ENCODE measurements around the gene LAPTM4A. TPM values are rescaled to one million over a fixed set of nuclear protein-coding genes. Genes with fewer than 3 reads are reported as not detected.
"Not testable (repeated sequence)": the region's sequence is repeated elsewhere in the genome, so short reads cannot be mapped to it uniquely, and the experiment has no call there.

The LAPTM4A gene
- total RNA-seq, 1 donor from 2014 or later = 241 TPM

DNA sequence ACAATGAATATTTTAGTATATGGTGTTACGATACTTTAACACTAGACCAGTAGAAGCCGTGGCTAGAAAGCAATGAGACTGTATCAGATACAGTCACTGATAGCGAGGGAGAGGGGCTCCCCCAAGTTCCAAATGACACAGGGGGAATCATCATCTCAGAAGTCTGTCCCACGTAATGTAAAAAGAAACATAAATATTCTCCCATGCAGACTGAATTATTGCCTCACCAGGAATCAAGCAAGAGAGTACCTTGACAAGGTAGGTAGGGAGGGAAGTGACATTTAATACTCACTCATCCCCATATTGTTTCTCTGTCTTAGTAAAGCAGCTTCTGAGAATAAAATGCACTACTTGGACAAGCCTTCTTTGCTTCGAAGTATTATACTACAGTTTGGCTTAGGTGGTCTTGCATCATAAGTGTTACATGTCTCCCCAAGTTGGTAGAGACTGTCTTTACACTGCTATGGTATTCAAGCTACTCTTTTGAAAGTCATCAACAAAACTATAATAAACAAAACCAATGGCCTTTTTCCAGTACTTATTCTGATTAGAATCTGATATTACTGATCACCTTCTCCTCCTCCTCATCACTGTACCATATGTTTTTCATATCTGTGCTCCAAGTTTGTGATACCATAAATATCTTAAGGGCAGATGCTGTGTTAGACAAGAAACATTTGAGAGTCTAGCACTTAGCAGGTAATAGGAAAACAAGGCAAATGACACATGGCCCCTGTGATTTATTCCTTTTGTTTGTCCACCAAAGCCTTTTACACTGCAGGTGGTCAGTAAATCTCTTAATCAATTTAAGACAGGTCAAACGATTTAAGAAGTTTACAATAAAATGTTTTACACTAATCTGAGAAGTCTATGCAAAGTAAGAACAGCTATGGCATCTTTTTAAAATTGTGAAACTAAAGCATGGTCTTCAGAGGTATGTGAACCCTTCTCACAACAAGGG lies 2.7 kb downstream of the LAPTM4A start:
- H3K36me3 Mint-ChIP-seq (ENCODE audit: insufficient read depth) = peaks cover 4% of the 10 kb centered on the region
- H3K9me3 Mint-ChIP-seq (ENCODE audit: low read depth) = no peaks in the 10 kb centered on the region
- H3K27me3 Mint-ChIP-seq = no peaks in the 10 kb centered on the region
- TF ChIP-seq, protein P1, sequence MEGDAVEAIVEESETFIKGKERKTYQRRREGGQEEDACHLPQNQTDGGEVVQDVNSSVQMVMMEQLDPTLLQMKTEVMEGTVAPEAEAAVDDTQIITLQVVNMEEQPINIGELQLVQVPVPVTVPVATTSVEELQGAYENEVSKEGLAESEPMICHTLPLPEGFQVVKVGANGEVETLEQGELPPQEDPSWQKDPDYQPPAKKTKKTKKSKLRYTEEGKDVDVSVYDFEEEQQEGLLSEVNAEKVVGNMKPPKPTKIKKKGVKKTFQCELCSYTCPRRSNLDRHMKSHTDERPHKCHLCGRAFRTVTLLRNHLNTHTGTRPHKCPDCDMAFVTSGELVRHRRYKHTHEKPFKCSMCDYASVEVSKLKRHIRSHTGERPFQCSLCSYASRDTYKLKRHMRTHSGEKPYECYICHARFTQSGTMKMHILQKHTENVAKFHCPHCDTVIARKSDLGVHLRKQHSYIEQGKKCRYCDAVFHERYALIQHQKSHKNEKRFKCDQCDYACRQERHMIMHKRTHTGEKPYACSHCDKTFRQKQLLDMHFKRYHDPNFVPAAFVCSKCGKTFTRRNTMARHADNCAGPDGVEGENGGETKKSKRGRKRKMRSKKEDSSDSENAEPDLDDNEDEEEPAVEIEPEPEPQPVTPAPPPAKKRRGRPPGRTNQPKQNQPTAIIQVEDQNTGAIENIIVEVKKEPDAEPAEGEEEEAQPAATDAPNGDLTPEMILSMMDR (IDR thresholded peaks at IDR 0.05; ENCODE audit: unreplicated experiment) = no peak
- H3K4me3 Mint-ChIP-seq (ENCODE audit: low read depth) = no peak overlapping the region
- H3K4me1 Mint-ChIP-seq (ENCODE audit: low read depth) = peaks cover 34% of the 10 kb centered on the region
- H3K27ac Mint-ChIP-seq = no peak overlapping the region
- DNase-seq (ENCODE audit: low spot score, unreplicated experiment) = no peak

DNA sequence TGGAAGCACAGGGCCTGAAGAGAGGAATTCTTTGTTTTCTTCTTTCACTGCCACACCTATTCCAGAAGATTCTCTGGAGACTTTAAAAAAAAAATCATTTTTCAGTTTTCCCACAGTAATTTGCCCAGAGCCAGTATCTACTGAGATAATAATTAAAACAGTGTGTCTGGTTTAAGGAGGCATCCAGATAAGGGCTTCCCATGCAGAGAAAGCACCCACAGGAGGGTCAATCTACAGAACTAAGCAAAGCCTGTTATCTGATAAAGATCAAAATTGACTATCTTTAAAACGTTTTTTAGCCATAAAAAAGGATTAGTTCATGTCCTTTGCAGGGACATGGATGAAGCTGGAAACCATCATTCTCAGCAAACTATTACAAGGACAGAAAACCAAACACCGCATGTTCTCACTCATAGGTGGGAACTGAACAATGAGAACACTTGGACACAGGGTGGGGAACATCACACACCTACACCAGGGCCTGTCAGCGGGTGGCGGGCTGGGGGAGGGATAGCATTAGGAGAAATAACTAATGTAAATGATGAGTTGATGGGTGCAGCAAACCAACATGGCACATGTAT lies 5.6 kb downstream of the LAPTM4A start:
- Mint-ChIP-seq H3K27ac (peak overlapping the region; percentile 20), H3K4me1 (ENCODE audit: low read depth) (peaks cover 36% of the 10 kb centered on the region)
- H3K9me3 Mint-ChIP-seq (ENCODE audit: low read depth); H3K4me3 Mint-ChIP-seq (ENCODE audit: low read depth); H3K36me3 Mint-ChIP-seq (ENCODE audit: insufficient read depth); H3K27me3 Mint-ChIP-seq; DNase-seq (ENCODE audit: low spot score, unreplicated experiment): not testable (repeated sequence)

DNA sequence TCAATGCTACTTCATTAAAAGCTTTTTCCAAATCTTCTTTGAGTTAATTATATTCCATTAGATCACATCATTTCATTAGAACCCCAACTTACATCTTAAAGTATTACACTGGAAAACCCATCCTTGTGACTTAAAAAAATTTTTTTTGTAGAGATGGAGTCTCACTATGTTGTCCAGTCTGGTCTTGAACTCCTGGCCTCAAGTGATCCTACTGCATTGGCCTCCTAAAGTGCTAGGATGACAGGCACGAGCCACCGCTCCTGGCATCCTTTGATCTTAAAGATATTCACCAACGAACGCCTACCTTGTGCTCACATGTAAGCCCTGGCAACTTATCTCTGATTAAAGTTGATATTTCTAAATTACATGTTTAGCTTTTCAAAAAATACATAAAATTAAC lies 6.7 kb downstream of the LAPTM4A start:
- H3K4me1 Mint-ChIP-seq (ENCODE audit: low read depth) = peaks cover 32% of the 10 kb centered on the region
- TF ChIP-seq, protein P1 (IDR thresholded peaks at IDR 0.05; ENCODE audit: unreplicated experiment) = no peak
- H3K27me3 Mint-ChIP-seq = no peaks in the 10 kb centered on the region
- peak overlapping the region; percentile 85 for H3K27ac Mint-ChIP-seq
- H3K9me3 Mint-ChIP-seq (ENCODE audit: low read depth) = no peaks in the 10 kb centered on the region
- no peak for DNase-seq (ENCODE audit: low spot score, unreplicated experiment)
- no peak overlapping the region for H3K4me3 Mint-ChIP-seq (ENCODE audit: low read depth)
- H3K36me3 Mint-ChIP-seq (ENCODE audit: insufficient read depth) = peaks cover 14% of the 10 kb centered on the region

- no peaks in the 10 kb centered on the region for H3K27me3 Mint-ChIP-seq
- H3K4me1 Mint-ChIP-seq (ENCODE audit: low read depth) = peaks cover 12% of the 10 kb centered on the region
- H3K36me3 Mint-ChIP-seq (ENCODE audit: insufficient read depth) = peaks cover 19% of the 10 kb centered on the region
- no peak overlapping the region for H3K4me3 Mint-ChIP-seq (ENCODE audit: low read depth)
- no peaks in the 10 kb centered on the region for H3K9me3 Mint-ChIP-seq (ENCODE audit: low read depth)
- DNase-seq (ENCODE audit: low spot score, unreplicated experiment) = no peak
- TF ChIP-seq, protein P1 (IDR thresholded peaks at IDR 0.05; ENCODE audit: unreplicated experiment) = no peak
- peak overlapping the region; percentile 6 for H3K27ac Mint-ChIP-seq
Observed at GRCh38 chr2:20042531-20042930, 8.9 kb downstream of the LAPTM4A start.

DNA sequence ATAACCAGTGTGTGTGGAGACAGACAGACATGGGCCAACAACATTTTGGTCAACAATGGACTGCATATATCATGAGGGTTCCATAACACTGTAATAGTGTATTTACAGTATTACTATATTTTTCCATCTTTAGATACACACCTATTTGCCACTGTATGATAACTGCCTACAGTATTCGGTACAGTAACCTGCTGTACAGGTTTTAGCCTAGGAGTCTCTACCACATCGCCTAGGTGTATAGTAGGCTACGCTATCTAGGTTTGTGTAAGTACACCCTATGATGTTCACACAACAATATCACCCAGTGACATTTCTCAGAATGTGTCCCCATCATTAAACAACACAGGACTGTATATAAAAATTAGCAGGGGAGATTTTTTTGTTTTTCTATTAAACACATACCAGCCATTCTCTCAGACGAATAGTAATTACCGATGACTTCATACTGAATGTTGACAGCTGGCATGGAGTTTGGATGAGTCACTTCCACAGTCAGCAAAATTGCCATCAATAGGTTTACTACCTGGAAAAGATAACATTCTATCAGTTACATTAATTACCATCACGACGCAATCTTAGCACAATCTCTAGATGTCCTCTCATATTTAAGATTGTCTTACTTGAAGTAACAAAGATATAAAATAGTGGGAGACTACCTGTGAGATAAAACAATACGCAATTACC lies 10.8 kb downstream of the LAPTM4A start:
- peaks cover 26% of the 10 kb centered on the region for H3K36me3 Mint-ChIP-seq (ENCODE audit: insufficient read depth)
- H3K9me3 Mint-ChIP-seq (ENCODE audit: low read depth) = no peaks in the 10 kb centered on the region
- TF ChIP-seq, protein P1 (IDR thresholded peaks at IDR 0.05; ENCODE audit: unreplicated experiment) = no peak
- no peak overlapping the region for H3K4me3 Mint-ChIP-seq (ENCODE audit: low read depth)
- H3K4me1 Mint-ChIP-seq (ENCODE audit: low read depth) = peaks cover 7% of the 10 kb centered on the region
- peak overlapping the region; percentile 49 for H3K27ac Mint-ChIP-seq
- no peaks in the 10 kb centered on the region for H3K27me3 Mint-ChIP-seq
- no peak for DNase-seq (ENCODE audit: low spot score, unreplicated experiment)
